Progenitor cell of endocrine pancreas (in vitro differentiated cells): ENCODE measurements around the gene BACH2. TPM values are rescaled to one million over a fixed set of nuclear protein-coding genes. Genes with fewer than 3 reads are reported as not detected.

Experiments
- DNase-seq: peaks from one replicate; pipeline ENCODE4 v3.0.0; 2021; ENCODE audit warnings: low spot score; ENCODE audit not compliant: unreplicated experiment
- H3K27ac Mint-ChIP-seq: 2 replicates; pipeline ENCODE4 v1.8.0; 2021; ENCODE audit warnings: mild to moderate bottlenecking, moderate library complexity, mixed read lengths
- H3K27me3 Mint-ChIP-seq: 2 replicates; pipeline ENCODE4 v1.8.0; 2021; ENCODE audit warnings: mixed read lengths
- H3K36me3 Mint-ChIP-seq: 2 replicates; pipeline ENCODE4 v1.8.0; 2022; ENCODE audit warnings: mixed read lengths; ENCODE audit not compliant: insufficient read depth
- H3K4me1 Mint-ChIP-seq: 2 replicates; pipeline ENCODE4 v1.8.0; 2021; ENCODE audit warnings: low read depth, mixed read lengths
- H3K4me3 Mint-ChIP-seq: 2 replicates; pipeline ENCODE4 v1.8.0; 2021; ENCODE audit warnings: low read depth, mild to moderate bottlenecking, moderate library complexity, mixed read lengths
- H3K9me3 Mint-ChIP-seq: 2 replicates; pipeline ENCODE4 v1.8.0; 2021; ENCODE audit warnings: low read depth, mixed read lengths
- total RNA-seq: library from RNA; stranded (reverse); gene quantifications from 2 replicates; pipeline ENCODE4 v1.2.1, GENCODE V29; 2021
- TF ChIP-seq, protein P1 (sequence below): fragments of 200-600 bp; sonication (generic); IDR thresholded peaks from one replicate; pipeline ENCODE4 v1.5.0; 2021; ENCODE audit warnings: antibody characterized with exemption, mild to moderate bottlenecking; ENCODE audit not compliant: unreplicated experiment

Gene BACH2
- total RNA-seq, 1 donor from 2014 or later = 11.2 TPM

DNA sequence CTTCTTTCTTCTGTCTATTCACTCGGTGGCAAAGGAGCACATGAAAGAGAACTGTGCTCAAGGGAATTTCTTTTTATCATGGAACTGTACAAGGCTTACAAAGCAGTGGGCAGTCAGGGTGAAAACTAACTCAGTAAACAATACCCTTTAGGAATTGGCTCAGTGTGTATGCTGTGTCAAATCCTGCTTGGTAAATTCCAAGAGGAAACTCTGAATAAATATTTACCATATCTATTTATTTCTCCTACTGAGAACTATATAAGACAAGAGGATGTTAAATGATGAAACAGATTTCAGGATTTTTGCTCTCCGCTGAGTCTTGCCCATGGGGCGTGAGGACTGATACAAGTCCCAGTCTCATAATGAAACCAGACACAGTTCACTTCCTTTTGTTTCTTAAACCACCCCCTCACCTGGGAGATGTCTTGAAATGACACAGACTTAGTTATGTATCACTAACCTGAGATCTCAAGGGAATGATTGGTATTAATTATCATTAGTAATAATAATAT, 188.8 kb downstream of the BACH2 start:
- Mint-ChIP-seq H3K36me3 (no peaks in the 10 kb centered on the region), H3K4me3 (no peak overlapping the region), H3K4me1 (no peaks in the 10 kb centered on the region), H3K27me3 (no peaks in the 10 kb centered on the region), H3K27ac (no peak overlapping the region), H3K9me3 (peaks cover 5% of the 10 kb centered on the region)
- TF ChIP-seq, protein P1, sequence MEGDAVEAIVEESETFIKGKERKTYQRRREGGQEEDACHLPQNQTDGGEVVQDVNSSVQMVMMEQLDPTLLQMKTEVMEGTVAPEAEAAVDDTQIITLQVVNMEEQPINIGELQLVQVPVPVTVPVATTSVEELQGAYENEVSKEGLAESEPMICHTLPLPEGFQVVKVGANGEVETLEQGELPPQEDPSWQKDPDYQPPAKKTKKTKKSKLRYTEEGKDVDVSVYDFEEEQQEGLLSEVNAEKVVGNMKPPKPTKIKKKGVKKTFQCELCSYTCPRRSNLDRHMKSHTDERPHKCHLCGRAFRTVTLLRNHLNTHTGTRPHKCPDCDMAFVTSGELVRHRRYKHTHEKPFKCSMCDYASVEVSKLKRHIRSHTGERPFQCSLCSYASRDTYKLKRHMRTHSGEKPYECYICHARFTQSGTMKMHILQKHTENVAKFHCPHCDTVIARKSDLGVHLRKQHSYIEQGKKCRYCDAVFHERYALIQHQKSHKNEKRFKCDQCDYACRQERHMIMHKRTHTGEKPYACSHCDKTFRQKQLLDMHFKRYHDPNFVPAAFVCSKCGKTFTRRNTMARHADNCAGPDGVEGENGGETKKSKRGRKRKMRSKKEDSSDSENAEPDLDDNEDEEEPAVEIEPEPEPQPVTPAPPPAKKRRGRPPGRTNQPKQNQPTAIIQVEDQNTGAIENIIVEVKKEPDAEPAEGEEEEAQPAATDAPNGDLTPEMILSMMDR = no peak
- DNase-seq = no peak

DNA sequence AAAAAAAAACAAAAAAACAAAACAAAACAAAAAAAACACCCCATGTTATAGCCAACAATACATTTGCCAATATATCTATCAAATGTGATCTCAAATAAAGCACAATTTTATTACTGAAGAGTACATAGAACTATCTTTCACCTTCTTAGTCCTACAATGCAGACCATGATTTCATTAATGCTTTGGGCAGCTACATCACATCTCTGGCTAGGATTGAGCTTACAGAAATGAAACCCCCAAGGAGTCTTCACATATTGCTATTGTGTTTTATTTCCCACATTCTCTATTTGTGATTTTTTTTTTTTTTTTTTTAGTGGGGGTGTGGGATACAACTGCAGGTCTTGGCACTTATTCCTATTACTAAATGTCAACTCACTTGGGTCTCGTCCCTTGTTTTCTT, 189.3 kb downstream of the BACH2 start:
- no peaks in the 10 kb centered on the region for H3K36me3 Mint-ChIP-seq
- H3K4me3 Mint-ChIP-seq = no peak overlapping the region
- H3K27ac Mint-ChIP-seq = no peak overlapping the region
- no peaks in the 10 kb centered on the region for H3K27me3 Mint-ChIP-seq
- H3K9me3 Mint-ChIP-seq = peaks cover under 1% of the 10 kb centered on the region
- no peaks in the 10 kb centered on the region for H3K4me1 Mint-ChIP-seq
- DNase-seq = no peak
- TF ChIP-seq, protein P1 = no peak

DNA sequence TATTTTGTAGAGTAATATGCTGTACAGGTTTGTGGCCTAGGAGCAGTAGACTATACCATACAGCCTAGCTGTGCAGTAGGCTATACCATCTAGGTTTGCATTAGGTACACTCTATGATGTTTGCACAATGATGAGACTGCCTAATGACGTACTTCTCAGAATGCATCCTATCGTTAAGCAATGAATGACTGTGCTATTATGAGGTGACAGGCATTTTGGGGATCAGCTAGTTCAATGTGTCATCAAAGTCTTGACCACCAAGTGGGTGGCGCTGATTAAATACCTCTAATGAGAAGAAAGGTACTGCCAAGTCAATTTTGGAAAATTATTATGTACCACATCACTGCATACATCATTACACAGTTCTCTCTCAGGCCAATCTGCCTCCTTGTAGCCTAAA, 190.2 kb downstream of the BACH2 start:
- no peaks in the 10 kb centered on the region for H3K4me1 Mint-ChIP-seq
- DNase-seq = no peak
- no peaks in the 10 kb centered on the region for H3K27me3 Mint-ChIP-seq
- H3K27ac Mint-ChIP-seq = no peak overlapping the region
- H3K36me3 Mint-ChIP-seq = no peaks in the 10 kb centered on the region
- H3K4me3 Mint-ChIP-seq = no peak overlapping the region
- H3K9me3 Mint-ChIP-seq = no peaks in the 10 kb centered on the region
- TF ChIP-seq, protein P1 = no peak

DNA sequence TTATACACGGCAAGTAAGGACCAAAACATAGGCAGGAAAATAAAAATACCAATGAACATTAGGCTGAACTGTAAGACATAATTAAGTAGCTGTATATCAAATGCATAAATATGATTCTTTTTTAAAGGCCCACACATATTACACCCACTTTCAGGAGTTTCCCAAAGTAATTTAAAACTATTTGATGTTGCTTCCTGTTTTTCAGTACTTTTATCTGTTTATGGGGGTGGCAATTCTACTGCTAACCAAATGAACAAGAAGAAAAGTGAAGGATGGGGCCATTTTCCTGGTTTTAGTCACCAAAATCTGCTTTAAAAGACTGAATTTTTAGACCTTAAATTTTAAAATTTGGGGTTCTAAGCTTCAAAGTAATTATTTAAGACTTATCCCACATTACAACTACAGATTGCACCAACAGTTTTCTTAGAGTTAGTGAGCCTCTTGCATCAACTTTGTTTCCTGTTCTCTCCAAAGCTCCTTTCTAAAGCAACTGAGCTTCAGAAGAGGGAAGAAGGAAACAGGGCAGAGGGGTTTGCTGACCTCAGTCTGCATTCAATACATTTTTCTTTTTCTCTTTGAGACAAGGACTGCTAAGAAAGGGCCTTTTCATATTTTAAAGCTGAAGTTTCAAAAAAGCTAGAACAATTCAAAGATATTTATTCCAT, 191.0 kb downstream of the BACH2 start:
- H3K27ac Mint-ChIP-seq = no peak overlapping the region
- DNase-seq = no peak

DNA sequence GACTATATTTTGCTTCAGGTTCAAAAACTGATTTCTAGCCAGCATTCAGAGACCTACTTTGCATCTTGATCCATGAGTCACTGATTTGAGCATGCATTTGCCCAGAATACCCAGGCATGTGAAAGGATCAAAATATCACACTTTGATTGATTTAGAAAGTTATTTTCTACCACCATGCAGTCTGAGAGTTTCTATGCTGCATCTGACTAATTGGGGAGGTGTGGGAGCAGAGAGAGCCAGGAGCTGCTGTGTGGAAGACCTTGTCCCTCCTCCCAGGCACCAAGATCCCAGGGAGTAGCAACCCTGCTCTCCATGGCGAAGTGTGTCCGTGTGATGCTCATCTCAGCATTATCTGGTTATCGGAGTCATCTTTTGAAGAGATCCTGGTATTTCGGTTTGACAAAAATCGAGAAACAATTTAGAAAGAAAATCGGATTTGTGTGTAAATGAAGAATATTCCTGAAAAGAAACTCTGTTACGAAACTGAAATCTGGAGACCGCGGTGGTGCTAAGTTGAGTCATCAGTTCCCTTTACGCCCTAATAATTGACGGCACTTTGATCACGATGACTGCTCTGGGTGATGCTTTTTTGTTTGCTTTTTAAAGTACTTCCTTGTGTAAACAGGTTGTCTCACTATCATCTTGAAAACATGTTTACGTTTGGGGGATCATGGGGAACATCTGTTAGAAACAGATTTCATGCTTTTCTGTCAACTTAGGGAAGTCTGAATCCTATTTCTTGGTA, 193.4 kb downstream of the BACH2 start:
- Mint-ChIP-seq H3K4me1 (no peaks in the 10 kb centered on the region), H3K9me3 (no peaks in the 10 kb centered on the region), H3K27me3 (no peaks in the 10 kb centered on the region), H3K27ac (peak overlapping the region; percentile 59), H3K36me3 (no peaks in the 10 kb centered on the region), H3K4me3 (no peak overlapping the region)
- TF ChIP-seq, protein P1 = no peak
- no peak for DNase-seq

More for the DNA sequence above, 191.0 kb downstream of the BACH2 start:
- H3K9me3 Mint-ChIP-seq = no peaks in the 10 kb centered on the region
- H3K27me3 Mint-ChIP-seq = no peaks in the 10 kb centered on the region
- TF ChIP-seq, protein P1 = no peak
- H3K4me1 Mint-ChIP-seq = no peaks in the 10 kb centered on the region
- no peak overlapping the region for H3K4me3 Mint-ChIP-seq
- no peaks in the 10 kb centered on the region for H3K36me3 Mint-ChIP-seq
